Endometrial microvascular endothelial cells (primary cell): ENCODE measurements around the gene INPP1. TPM values are rescaled to one million over a fixed set of nuclear protein-coding genes. Genes with fewer than 3 reads are reported as not detected.

ENCODE experiments used
- total RNA-seq: library from RNA; depleted of rRNA; stranded (reverse); fragments of >200 nt; gene quantifications from one replicate; pipeline ENCODE4 v1.2.3, GENCODE V29; 2015; ENCODE audit errors: inconsistent ontology term

The INPP1 gene
- total RNA-seq, 1 donor from 2014 or later = 29.4 TPM

Other genes starting within 250 kb of the INPP1 start
- 18.1 TPM for gene HIBCH, start 23.8 kb upstream of the INPP1 start, total RNA-seq
- gene MFSD6, start 64.8 kb downstream of the INPP1 start, total RNA-seq = 2.5 TPM
- gene NEMP2, start 191.1 kb downstream of the INPP1 start, total RNA-seq = 4.2 TPM